Measurements from ENCODE around the gene CPE. TPM values are rescaled to one million over a fixed set of nuclear protein-coding genes. Genes with fewer than 3 reads are reported as not detected.

CPE gene
- total and polyA plus RNA-seq, 10 of the 15 experiments (the other 5 are each of a cell fraction or from before 2014, with no cell fraction given): 0.05 to 0.14 TPM; not detected in 8

- SMC1A ChIA-PET (ENCODE audit: uncharacterized antibody, unreplicated experiment): interaction anchor here (1.6 kb wide), 1 partner anchor 230 kb away, joined by 5 read pairs; no protein-coding TSS in a partner anchor
- H3K4me3 ChIP-seq: no peak overlapping the region
- no peak overlapping the region for H2AFZ ChIP-seq (ENCODE audit: control insufficient read depth, low read depth, low read length)
- TF ChIP-seq POU2F2 (IDR thresholded peaks at IDR 0.05; ENCODE audit: borderline replicate concordance, low read depth, low read length) (no peak), TCF3 (IDR thresholded peaks at IDR 0.05; ENCODE audit: borderline replicate concordance, insufficient read depth, low read depth, low read length) (no peak), BMI1 (IDR thresholded peaks at IDR 0.05; ENCODE audit: borderline replicate concordance) (no peak), NR2C2 (IDR thresholded peaks at IDR 0.05; ENCODE audit: borderline replicate concordance, control insufficient read depth, insufficient read length, low read depth) (no peak), TBL1XR1 (IDR thresholded peaks at IDR 0.05; ENCODE audit: low read depth, low read length) (no peak), SREBF2 (IDR thresholded peaks at IDR 0.05; ENCODE audit: low read length) (no peak), TAF1 (IDR thresholded peaks at IDR 0.05; ENCODE audit: borderline replicate concordance, low read depth, low read length) (no peak), USF2 (IDR thresholded peaks at IDR 0.05; ENCODE audit: borderline replicate concordance, low read depth, low read length) (no peak), RBBP5 (conservative IDR thresholded peaks at IDR 0.05) (no peak), ZNF592 (IDR thresholded peaks at IDR 0.05) (no peak), SMC3 (IDR thresholded peaks at IDR 0.05; ENCODE audit: borderline replicate concordance, low read length) (no peak)
- H3K36me3 ChIP-seq (ENCODE audit: control insufficient read depth in 2 of 2, insufficient read depth in 2 of 2, low read length in 1 of 2): no peaks in the 10 kb centered on the region
- CTCF ChIA-PET: interaction anchor here (1.6 to 2.4 kb wide), 2 partner anchors 10 to 25 kb away, joined by 4 to 11 read pairs; no protein-coding TSS in a partner anchor
- 39% methylated on average over 7 of the region's 7 CpGs for WGBS (ENCODE audit: insufficient coverage, insufficient replicate concordance, low lambda C conversion rate, missing lambda C conversion rate)
- no peaks in the 10 kb centered on the region for H3K4me1 ChIP-seq (ENCODE audit: control insufficient read depth, insufficient read depth, low read length)
- H4K20me1 ChIP-seq (ENCODE audit: control insufficient read depth, insufficient read depth): no peaks in the 10 kb centered on the region
- FAIRE-seq (no peak), DNase-seq (ENCODE audit: low read depth, low spot score) (no peak), ATAC-seq (no peak)
- no peaks in the 10 kb centered on the region for H3K79me2 ChIP-seq (ENCODE audit: control insufficient read depth, insufficient read depth, low read length)
- no peaks in the 10 kb centered on the region for H3K9me3 ChIP-seq (replicated peaks; ENCODE audit: control insufficient read depth, insufficient read depth, low read length)
- intact Hi-C loops (cut with micrococcal nuclease; ENCODE audit: unreplicated experiment): no loop called here
- in situ Hi-C loops (cut with MboI): no loop called here
- peaks cover 2 to 9% of the 10 kb centered on the region in 2 experiments; a peak in 2 of 4 replicates for H3K27me3 ChIP-seq (replicated peaks in 1 of 2; ENCODE audit: control insufficient read depth in 2 of 2, insufficient read depth in 2 of 2, low read length in 1 of 2)
- POLR2A ChIA-PET: no interaction called here
- RAD21 ChIA-PET (ENCODE audit: unreplicated experiment): no interaction called here
- H3K4me2 ChIP-seq (ENCODE audit: control insufficient read depth, insufficient read depth): no peak overlapping the region
- H3K27ac ChIP-seq (ENCODE audit: control insufficient read depth, insufficient read depth): no peak overlapping the region
- BruUV-seq (replicated peaks): no TSS peak
- H3K9ac ChIP-seq (ENCODE audit: control insufficient read depth, insufficient read depth, low read length): no peak overlapping the region
These were observed 17.7 kb upstream of the CPE start for GRCh38 chr4:165360985-165361670.

All from GM12878 (cell line).